HG03280 (cell line): ENCODE measurements around the gene NPY5R.

Experiments used
- ATAC-seq: cut with Tn5 transposase; IDR thresholded peaks from one replicate; pipeline ENCODE4 v1.9.1; 2021; ENCODE audit warnings: mild to moderate bottlenecking, moderate library complexity; ENCODE audit not compliant: unreplicated experiment

Gene NPY5R

DNA sequence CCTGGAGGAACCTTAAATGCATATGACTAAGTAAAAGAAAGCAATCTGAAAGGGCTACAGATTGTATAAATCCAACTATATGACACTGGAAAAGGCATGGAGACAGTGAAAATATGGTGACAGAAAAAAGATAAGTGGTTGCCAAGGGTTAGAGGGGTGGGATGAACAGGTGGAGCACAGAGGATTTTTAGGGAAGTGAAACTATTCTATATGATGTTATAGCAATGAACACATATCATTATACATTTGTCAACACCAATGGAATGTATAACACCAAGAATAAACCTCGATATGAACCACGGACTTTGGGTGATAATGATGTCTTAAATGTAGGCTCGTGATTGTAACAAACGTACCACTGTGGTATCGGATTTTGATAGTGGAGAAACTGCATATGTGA is 40.7 kb downstream of the NPY5R start:
- no peak for ATAC-seq

DNA sequence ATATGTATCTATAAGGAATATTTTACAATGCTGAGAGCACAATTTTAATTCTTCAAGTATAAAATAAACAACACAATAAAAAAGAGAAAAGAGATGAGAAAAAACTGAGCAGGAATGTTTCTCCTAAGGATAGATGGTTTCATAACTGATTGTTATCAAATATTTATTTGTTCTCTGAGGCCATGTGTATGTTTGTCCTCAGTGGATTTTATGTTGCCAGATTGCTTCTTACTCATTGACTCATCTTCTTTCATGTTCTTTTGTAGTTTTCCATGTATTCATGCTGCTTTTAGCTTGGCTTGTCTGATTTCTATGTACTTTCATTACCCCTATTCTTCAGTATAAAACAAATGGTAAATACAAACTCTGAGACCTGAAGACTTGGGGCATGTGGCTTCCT is 41.2 kb downstream of the NPY5R start:
- no peak for ATAC-seq

DNA sequence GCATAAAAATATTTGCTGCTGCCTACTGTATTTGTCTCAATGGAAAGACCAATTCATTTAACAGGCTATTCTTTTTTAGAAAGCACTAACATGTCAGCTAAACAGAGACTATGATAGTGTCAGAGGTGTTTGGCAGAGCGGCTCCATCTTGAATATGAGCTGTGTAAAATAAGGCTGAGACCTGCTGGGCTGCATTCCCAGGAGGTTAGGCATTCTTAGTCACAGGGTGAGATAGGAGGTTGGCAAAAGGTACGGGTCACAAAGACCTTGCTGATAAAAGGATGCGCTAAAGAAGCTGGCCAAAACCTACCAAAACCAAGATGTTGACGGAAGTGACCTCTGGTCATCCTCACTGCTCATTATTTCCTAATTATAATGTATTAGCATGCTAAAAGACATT is 41.8 kb downstream of the NPY5R start:
- no peak for ATAC-seq

DNA sequence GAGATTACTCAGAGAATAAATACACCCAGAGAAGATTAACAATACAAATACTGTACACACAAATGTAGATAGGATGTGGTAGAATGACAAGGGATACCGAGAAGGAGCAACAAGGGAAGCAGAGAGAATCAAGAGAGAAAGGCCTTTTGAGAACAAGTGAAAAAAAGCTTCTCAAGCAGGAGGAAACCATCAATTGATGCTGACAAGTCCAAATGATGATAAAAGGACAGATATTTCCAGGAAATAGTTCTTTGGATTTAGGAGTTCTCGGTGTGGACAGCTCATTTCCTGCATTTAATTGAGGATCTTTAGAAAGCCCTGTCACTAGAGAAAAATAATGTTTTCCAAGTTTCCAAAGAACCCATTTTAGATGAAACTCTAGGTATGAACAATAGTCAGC is 48.1 kb downstream of the NPY5R start:
- ATAC-seq = no peak

DNA sequence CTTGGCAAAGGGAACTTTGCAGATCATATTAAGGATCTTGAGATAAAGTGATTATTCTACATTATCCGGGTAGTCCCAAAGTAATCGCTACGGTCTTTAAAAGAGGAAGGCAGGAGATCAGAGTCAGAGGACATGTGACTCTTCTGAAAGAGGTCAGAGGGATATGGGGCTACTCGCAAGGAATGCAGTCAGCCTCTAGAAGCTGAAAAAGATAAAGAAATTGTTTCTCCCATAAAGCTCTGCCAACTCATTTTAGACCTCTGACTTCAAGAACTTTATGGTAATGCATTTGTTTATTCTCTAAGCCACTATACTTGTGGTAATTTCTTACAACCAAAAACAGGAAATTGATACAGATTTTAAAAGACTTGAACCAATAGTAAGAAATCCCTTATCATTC is 48.6 kb downstream of the NPY5R start:
- no peak for ATAC-seq

DNA sequence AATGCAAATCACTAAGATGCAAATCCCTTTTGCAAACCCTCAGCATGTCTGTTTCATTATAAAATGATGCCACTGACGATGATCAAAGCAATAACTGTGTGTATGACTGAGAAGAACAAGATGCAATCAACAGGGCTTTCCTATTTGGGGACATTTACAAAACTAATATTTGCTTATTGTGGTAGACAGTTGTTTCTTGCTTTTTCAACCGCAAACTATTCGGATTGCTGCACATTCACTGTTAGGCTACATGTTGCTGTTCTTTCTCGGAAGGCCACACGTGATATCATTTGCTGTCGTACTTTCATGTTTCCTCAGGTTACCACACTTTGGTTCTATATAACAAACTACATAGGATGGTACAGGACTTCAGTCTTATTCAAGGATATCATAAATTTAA is 49.8 kb downstream of the NPY5R start:
- ATAC-seq = no peak

DNA sequence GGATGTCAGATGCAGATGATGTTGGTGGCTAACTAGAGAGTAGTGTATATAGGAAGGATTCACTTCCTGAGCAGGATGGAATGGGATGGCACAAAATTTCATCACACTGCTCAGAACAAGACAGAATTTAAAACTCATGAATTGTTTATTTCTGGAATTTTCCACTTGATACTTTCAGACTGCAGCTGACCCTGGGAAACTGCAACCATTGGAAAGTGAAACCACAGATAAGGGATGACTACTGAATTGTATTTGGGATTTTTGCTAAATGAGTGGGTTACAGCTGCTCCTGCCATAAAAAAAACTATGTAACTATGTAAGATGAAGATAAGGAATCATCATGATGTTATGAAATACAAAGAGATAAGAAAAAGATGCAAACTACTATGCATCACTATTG is 51.4 kb downstream of the NPY5R start:
- ATAC-seq = no peak

DNA sequence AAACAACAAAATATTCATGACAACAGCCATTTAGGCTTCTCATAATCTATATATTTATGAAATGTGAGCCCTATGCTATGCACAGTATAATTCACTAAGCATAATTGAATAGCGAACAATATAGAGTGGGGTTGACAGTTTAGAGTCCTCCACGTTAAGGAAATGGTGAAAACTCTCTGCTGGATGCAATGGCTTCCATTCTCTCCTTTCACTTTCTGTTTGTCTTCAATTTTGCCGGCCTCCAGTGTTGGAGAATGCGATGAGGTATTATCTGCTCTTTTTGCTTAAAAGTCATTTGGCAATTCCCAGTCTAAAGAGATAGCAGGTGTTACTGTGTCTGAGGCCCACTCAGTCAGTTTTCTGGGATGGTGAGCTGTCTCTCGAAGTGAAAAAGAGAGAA is 52.1 kb downstream of the NPY5R start:
- no peak for ATAC-seq

DNA sequence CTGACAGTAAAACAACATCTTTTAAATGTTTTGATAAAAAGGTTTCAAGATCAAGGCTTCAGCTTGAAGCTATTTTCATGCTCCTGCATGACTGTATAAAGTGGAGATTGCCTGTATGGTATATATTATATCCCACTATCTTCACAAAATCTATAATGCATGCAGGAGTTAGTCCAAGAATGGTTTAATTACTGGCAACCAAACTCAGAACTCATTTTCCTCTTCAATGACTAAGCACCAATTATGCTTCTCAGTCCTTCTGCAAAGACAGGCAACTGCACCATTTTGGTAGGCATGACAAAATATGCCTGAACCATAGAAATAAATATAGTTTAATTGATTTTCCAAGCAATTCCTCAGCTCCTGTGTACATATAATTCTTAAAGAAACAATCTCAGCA is 54.5 kb downstream of the NPY5R start:
- ATAC-seq = no peak

DNA sequence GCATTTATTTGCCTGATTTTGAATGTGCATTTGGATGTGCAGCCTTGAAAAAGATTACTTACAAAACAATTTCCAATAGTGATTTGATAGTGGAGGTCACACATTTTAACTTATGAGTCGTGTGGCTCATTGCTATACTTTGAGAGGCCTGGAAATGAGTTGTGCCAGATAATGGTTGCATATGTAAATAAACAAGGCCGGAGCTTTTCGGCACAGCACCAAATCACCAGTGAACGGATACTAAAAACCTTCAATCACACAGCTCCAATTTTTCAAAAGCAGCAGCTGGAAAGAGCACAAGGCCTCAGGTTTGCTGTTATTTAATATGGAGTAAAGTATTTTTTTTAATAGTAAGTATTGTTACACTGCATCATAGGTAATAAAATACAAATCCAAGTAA is 57.2 kb downstream of the NPY5R start:
- no peak for ATAC-seq
